Measurements from ENCODE around the gene TWNK. TPM values are rescaled to one million over a fixed set of nuclear protein-coding genes. Genes with fewer than 3 reads are reported as not detected.

Gene TWNK
- total and polyA plus RNA-seq, 10 of the 15 experiments (the other 5 are each of a cell fraction or from before 2014, with no cell fraction given): 13.6 to 32.8 (median 18.0) TPM

GRCh38 chr10:100977436-100977835 lies 9.9 kb upstream of the TWNK start:
- POLR2A ChIA-PET: no interaction called here
- intact Hi-C loops (cut with micrococcal nuclease; ENCODE audit: unreplicated experiment): no loop called here
- no peak for FAIRE-seq

More at GRCh38 chr10:100977436-100977835, 9.9 kb upstream of the TWNK start:
- H4K20me1 ChIP-seq (ENCODE audit: control insufficient read depth, insufficient read depth): no peaks in the 10 kb centered on the region
- SMC1A ChIA-PET (ENCODE audit: uncharacterized antibody, unreplicated experiment): no interaction called here
- no peak for TF ChIP-seq KAT2A (conservative IDR thresholded peaks at IDR 0.05; ENCODE audit: control insufficient read depth, low read depth, low read length)
- no peak for TF ChIP-seq RCOR1 (conservative IDR thresholded peaks at IDR 0.05; ENCODE audit: low read depth, low read length)
- TF ChIP-seq SRF (IDR thresholded peaks at IDR 0.05; ENCODE audit: low read depth in 2 of 2, low read length in 2 of 2): no peak
- no peak for TF ChIP-seq YBX1 (IDR thresholded peaks at IDR 0.05)
- TF ChIP-seq IKZF1 (conservative IDR thresholded peaks at IDR 0.05): no peak
- no peak for TF ChIP-seq RAD21 (IDR thresholded peaks at IDR 0.05; ENCODE audit: insufficient read depth, low read depth, low read length)
- TF ChIP-seq IRF4 (IDR thresholded peaks at IDR 0.05; ENCODE audit: low read depth, low read length): no peak
- TF ChIP-seq CTCF (IDR thresholded peaks at IDR 0.05 in 2 of 3, conservative IDR thresholded peaks at IDR 0.05 in 1 of 3; ENCODE audit: control insufficient read depth in 2 of 3, extremely low read depth in 1 of 3, insufficient read depth in 1 of 3, low read depth in 3 of 3, low read length in 3 of 3): no peak
- no peak for TF ChIP-seq STAT1 (conservative IDR thresholded peaks at IDR 0.05)
- TF ChIP-seq BACH1 (IDR thresholded peaks at IDR 0.05; ENCODE audit: borderline replicate concordance): no peak
- in situ Hi-C loops (cut with MboI): no loop called here
- no TSS peak for BruUV-seq (replicated peaks)
- no peak overlapping the region for H3K4me2 ChIP-seq (ENCODE audit: control insufficient read depth, insufficient read depth)
- no peak overlapping the region for H3K4me3 ChIP-seq
- RAD21 ChIA-PET (ENCODE audit: unreplicated experiment): no interaction called here
- H3K4me1 ChIP-seq (ENCODE audit: control insufficient read depth, insufficient read depth, low read length): no peaks in the 10 kb centered on the region
- CTCF ChIA-PET: no interaction called here
- no peaks in the 10 kb centered on the region for H3K27me3 ChIP-seq (replicated peaks in 1 of 2; ENCODE audit: control insufficient read depth in 2 of 2, insufficient read depth in 2 of 2, low read length in 1 of 2)
- H3K9ac ChIP-seq (ENCODE audit: control insufficient read depth, insufficient read depth, low read length): no peak overlapping the region
- ATAC-seq (no peak), DNase-seq (ENCODE audit: low read depth, low spot score) (no peak)
- peaks cover 0 to 3% of the 10 kb centered on the region in 2 experiments; a peak in 2 of 4 replicates for H3K36me3 ChIP-seq (ENCODE audit: control insufficient read depth in 2 of 2, insufficient read depth in 2 of 2, low read length in 1 of 2)
- no peaks in the 10 kb centered on the region for H3K79me2 ChIP-seq (ENCODE audit: control insufficient read depth, insufficient read depth, low read length)
- WGBS (ENCODE audit: insufficient coverage, insufficient replicate concordance, low lambda C conversion rate, missing lambda C conversion rate): 85% methylated on average over 6 of the region's 6 CpGs
- H3K9me3 ChIP-seq (replicated peaks; ENCODE audit: control insufficient read depth, insufficient read depth, low read length): no peaks in the 10 kb centered on the region
- no peak overlapping the region for H3K27ac ChIP-seq (ENCODE audit: control insufficient read depth, insufficient read depth)
- no peak overlapping the region for H2AFZ ChIP-seq (ENCODE audit: control insufficient read depth, low read depth, low read length)
